Measurements from ENCODE around the gene MAP3K20.

MAP3K20 gene

GRCh38 chr2:173150963-173151362 lies 75.3 kb downstream of the MAP3K20 start:
- no peaks in the 10 kb centered on the region for H3K27me3 ChIP-seq (ENCODE audit: low read depth, low read length)
- H3K4me2 ChIP-seq (ENCODE audit: low read length), result no peak overlapping the region
- no peaks in the 10 kb centered on the region for H3K36me3 ChIP-seq (replicated peaks; ENCODE audit: low read depth, low read length)
- no peak overlapping the region for H3K9ac ChIP-seq (ENCODE audit: low read length)
- 0 out of 2 replicates have a peak, but pooled peaks cover 11% of the 10 kb centered on the region for H4K20me1 ChIP-seq (ENCODE audit: insufficient read depth, low read length)
- H3K4me1 ChIP-seq (ENCODE audit: low read length), result peaks cover 15% of the 10 kb centered on the region
- no peak overlapping the region for H3K4me3 ChIP-seq (ENCODE audit: low read length)
- TF ChIP-seq EZH2phosphoT487 (IDR thresholded peaks at IDR 0.05; ENCODE audit: low read depth), result no peak
- TF ChIP-seq, protein P1, sequence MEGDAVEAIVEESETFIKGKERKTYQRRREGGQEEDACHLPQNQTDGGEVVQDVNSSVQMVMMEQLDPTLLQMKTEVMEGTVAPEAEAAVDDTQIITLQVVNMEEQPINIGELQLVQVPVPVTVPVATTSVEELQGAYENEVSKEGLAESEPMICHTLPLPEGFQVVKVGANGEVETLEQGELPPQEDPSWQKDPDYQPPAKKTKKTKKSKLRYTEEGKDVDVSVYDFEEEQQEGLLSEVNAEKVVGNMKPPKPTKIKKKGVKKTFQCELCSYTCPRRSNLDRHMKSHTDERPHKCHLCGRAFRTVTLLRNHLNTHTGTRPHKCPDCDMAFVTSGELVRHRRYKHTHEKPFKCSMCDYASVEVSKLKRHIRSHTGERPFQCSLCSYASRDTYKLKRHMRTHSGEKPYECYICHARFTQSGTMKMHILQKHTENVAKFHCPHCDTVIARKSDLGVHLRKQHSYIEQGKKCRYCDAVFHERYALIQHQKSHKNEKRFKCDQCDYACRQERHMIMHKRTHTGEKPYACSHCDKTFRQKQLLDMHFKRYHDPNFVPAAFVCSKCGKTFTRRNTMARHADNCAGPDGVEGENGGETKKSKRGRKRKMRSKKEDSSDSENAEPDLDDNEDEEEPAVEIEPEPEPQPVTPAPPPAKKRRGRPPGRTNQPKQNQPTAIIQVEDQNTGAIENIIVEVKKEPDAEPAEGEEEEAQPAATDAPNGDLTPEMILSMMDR (IDR thresholded peaks at IDR 0.05; ENCODE audit: low read depth, low read length), result no peak
- no peak overlapping the region for H2AFZ ChIP-seq (ENCODE audit: low read depth, low read length)
- no peaks in the 10 kb centered on the region for H3K79me2 ChIP-seq (ENCODE audit: low read length)
- H3K27ac ChIP-seq (ENCODE audit: low read length), result no peak overlapping the region
- H3K9me3 ChIP-seq (ENCODE audit: insufficient read depth, low read length), result no peaks in the 10 kb centered on the region

GRCh38 chr2:173151671-173152401 lies 76.2 kb downstream of the MAP3K20 start:
- no peak overlapping the region for H3K9ac ChIP-seq (ENCODE audit: low read length)
- H2AFZ ChIP-seq (ENCODE audit: low read depth, low read length), result no peak overlapping the region
- no peak overlapping the region for H3K4me2 ChIP-seq (ENCODE audit: low read length)
- no peak overlapping the region for H3K27ac ChIP-seq (ENCODE audit: low read length)
- TF ChIP-seq EZH2phosphoT487 (IDR thresholded peaks at IDR 0.05; ENCODE audit: low read depth), result no peak
- TF ChIP-seq, protein P1 (IDR thresholded peaks at IDR 0.05; ENCODE audit: low read depth, low read length), result no peak
- H3K4me1 ChIP-seq (ENCODE audit: low read length), result peaks cover 8% of the 10 kb centered on the region
- H3K27me3 ChIP-seq (ENCODE audit: low read depth, low read length), result no peaks in the 10 kb centered on the region
- no peaks in the 10 kb centered on the region for H3K36me3 ChIP-seq (replicated peaks; ENCODE audit: low read depth, low read length)
- H4K20me1 ChIP-seq (ENCODE audit: insufficient read depth, low read length), result 0 out of 2 replicates have a peak, but pooled peaks cover 11% of the 10 kb centered on the region
- H3K4me3 ChIP-seq (ENCODE audit: low read length), result no peak overlapping the region
- no peaks in the 10 kb centered on the region for H3K79me2 ChIP-seq (ENCODE audit: low read length)
- no peaks in the 10 kb centered on the region for H3K9me3 ChIP-seq (ENCODE audit: insufficient read depth, low read length)

DNA sequence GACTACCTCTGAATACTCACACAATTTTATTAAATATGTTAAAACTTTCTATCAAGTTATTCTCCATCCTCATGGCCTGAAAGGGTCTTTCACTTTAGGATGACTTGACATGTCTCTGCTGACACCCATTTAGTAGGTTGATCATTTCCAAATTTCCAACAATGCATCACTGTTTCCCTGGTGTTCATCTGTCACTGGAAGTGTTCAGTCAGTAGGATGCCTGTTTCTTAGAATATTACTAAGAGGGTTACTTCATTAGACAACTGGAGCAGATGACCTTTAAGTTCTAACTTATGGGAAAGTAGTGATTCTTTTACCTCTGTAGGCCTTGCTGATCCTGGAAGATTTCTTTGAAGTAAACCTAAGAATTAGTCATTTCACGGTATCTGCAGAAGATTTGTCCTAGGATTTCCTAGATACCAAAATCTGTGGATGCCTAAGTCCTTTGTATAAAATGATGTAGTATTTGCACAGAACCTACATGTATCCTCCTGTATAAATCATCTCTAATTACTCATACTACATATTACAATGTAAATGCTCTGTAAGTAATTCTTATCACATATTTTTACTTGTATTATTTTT lies 77.7 kb downstream of the MAP3K20 start:
- TF ChIP-seq, protein P1 (IDR thresholded peaks at IDR 0.05; ENCODE audit: low read depth, low read length), result no peak
- Histone ChIP-seq H3K79me2 (ENCODE audit: low read length) (no peaks in the 10 kb centered on the region), H3K9me3 (ENCODE audit: insufficient read depth, low read length) (no peaks in the 10 kb centered on the region), H4K20me1 (ENCODE audit: insufficient read depth, low read length) (0 out of 2 replicates have a peak, but pooled peaks cover 16% of the 10 kb centered on the region), H2AFZ (ENCODE audit: low read depth, low read length) (no peak overlapping the region), H3K4me1 (ENCODE audit: low read length) (peaks cover 8% of the 10 kb centered on the region), H3K36me3 (replicated peaks; ENCODE audit: low read depth, low read length) (no peaks in the 10 kb centered on the region), H3K9ac (ENCODE audit: low read length) (no peak overlapping the region), H3K27me3 (ENCODE audit: low read depth, low read length) (no peaks in the 10 kb centered on the region), H3K4me2 (ENCODE audit: low read length) (no peak overlapping the region), H3K4me3 (ENCODE audit: low read length) (no peak overlapping the region), H3K27ac (ENCODE audit: low read length) (no peak overlapping the region)

GRCh38 chr2:173157676-173158293 lies 82.1 kb downstream of the MAP3K20 start:
- Histone ChIP-seq H3K4me2 (ENCODE audit: low read length) (no peak overlapping the region), H3K4me3 (ENCODE audit: low read length) (no peak overlapping the region), H3K79me2 (ENCODE audit: low read length) (no peaks in the 10 kb centered on the region), H3K36me3 (replicated peaks; ENCODE audit: low read depth, low read length) (no peaks in the 10 kb centered on the region), H3K9me3 (ENCODE audit: insufficient read depth, low read length) (no peaks in the 10 kb centered on the region), H3K9ac (ENCODE audit: low read length) (no peak overlapping the region), H3K27ac (ENCODE audit: low read length) (no peak overlapping the region), H2AFZ (ENCODE audit: low read depth, low read length) (no peak overlapping the region), H3K4me1 (ENCODE audit: low read length) (no peaks in the 10 kb centered on the region), H4K20me1 (ENCODE audit: insufficient read depth, low read length) (0 out of 2 replicates have a peak, but pooled peaks cover 9% of the 10 kb centered on the region), H3K27me3 (ENCODE audit: low read depth, low read length) (no peaks in the 10 kb centered on the region)
- TF ChIP-seq, protein P1 (IDR thresholded peaks at IDR 0.05; ENCODE audit: low read depth, low read length), result no peak
- TF ChIP-seq EZH2phosphoT487 (IDR thresholded peaks at IDR 0.05; ENCODE audit: low read depth), result no peak
